Activated gamma-delta T cell (primary cell): ENCODE results near the gene TSPO2.

ENCODE experiments used
- DNase-seq: peaks from one replicate; lab custom pipeline; 2025; lab: John Stamatoyannopoulos, UW

TSPO2 gene

DNA sequence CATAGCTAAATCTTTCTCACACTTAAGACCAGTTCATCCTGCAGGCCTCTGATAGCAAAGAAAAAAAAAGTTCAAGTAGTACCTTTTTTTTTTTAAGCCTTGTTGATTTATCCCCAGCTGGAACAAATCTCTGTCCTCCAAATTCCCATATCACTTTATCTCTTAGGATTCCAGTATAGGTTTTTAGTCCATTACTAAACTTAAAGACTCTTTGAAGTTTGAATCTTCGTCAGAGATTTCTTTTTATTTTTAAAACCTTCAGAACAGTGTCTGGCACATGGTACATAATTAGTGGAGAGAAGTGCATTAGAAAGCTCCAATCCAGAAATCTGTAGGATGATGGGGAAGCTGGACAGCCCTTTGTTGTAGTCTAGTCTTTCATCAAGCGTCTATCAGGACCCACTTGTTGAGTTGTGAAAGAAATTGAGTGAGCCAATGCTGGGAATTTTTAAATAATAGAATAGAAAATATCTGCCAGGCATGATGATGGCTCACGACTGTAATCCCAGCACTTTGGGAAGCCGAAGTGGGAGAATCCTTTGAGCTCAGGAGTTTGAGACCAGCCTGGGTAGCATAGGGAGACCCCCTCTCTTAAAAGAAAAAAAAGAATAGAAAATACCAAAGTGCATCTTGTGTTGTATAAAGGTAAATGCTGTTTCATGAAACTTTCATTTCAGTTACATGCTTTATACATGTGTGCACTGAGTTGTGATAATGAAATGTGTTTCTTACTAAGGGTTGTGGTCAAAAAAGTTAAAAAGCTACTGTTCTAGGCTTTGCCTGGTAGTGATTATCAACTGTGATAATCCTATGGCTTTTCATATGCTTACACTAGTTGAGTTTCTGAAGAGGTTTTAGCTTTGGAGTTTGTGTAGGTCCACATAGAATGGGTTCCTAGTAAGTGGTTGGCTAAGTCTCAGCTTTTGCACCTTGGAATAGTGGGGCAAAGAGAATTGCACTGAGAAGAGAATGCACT, 33.7 kb downstream of the TSPO2 start:
- no peak for DNase-seq

DNA sequence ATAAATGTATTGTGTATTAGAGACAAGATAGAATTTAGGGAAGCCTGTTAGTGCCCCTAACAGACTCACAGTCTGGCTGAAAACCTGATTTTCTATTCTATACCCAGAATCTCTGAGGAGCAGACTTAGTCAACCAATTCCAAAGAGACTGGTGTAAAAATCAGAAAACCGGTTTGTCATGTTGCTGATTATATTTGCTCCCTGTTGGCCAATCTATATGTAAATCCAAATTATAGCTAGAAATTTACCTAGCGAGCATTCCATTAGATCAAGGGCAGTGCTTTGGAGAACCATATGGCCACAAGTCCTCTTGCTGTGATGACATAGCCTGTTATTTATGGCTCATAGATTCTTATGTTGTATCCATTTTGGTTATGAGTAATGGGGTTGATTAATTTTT, 35.3 kb downstream of the TSPO2 start:
- no peak for DNase-seq

- no peak for DNase-seq
Measured at GRCh38 chr6:41078101-41078500, 35.8 kb downstream of the TSPO2 start.

GRCh38 chr6:41079080-41079479, 36.8 kb downstream of the TSPO2 start:
- DNase-seq, result no peak

DNA sequence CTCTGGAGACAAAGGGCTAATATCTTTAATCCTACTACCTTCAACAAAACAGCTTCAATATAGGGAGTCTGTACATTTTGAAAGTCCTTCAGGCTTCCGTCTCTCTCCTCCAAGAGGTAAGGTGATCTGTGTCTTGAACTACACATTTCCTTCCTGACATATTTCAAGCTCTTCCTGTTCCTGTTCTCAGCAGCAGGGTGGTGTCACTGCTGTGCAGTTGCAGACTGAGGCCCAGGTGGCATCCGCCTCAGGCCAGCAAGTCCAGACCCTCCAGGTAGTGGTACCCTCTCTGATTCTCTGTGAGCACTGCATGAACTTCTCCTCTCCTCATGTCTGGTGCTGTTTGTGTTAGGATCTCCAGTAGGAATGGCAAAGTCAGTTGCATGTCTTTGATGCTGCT, 38.4 kb downstream of the TSPO2 start:
- no peak for DNase-seq

GRCh38 chr6:41083072-41083471, 40.8 kb downstream of the TSPO2 start:
- no peak for DNase-seq

GRCh38 chr6:41085182-41085581, 42.9 kb downstream of the TSPO2 start:
- no peak for DNase-seq

DNA sequence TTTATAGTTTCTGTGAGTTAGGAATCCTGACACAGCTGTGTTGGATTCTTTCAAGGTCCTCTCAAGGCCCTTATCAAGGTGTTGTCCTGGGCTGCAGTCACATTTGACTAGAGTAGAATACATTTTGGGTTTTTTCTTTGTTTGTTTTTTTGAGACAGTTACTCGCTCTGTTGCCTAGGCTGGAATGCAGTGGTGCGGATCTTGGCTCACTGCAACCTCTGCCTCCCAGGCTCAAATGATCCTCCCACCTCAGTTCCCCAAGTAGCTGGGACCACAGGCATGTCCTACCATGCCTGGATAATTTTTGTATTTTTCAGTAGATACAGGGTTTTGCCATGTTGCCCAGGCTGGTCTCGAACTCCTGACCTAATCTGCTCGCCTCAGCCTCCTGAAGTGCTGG, 46.2 kb downstream of the TSPO2 start:
- no peak for DNase-seq

DNA sequence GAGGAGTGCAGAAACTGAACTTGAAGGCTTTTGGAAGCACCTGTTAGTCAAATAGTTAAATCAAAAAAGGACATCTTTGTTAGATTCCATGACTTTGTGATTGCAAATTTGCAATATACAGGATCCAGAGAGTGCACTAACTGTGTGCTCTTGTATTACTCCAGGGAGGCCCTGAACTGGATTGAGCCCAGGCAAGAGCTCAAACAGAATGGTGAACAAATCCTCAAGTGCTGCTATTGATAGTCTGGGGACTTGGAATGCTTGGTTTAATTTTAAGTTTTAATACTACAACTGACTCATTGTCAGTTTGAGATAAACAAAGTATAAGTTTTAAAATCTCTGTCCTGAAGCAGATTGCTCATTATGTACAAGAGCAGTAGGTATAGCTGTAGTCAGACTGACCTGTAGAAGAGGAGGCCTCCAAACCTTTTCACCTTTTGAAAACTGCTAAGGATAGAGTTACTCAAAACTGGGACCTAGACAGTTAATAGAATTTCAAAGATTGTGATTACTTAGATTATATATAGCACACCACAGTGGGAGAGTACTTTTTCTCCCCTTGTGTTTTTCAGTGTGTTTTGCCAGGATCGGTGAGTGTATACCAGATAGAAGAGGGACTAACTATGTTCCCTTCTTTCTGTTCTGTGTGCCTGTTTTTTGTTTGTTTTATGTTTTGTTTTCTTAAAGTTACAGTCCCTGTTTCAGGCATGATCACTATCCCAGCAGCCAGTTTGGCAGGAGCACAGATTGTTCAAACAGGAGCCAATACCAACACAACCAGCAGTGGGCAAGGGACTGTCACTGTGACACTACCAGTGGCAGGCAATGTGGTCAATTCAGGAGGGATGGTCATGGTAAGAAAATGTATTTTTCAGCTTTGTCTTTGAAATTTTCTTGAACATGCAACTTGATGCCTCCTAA, 48.8 kb downstream of the TSPO2 start:
- DNase-seq, result no peak

GRCh38 chr6:41092421-41093140, 50.3 kb downstream of the TSPO2 start:
- DNase-seq, result no peak

GRCh38 chr6:41093729-41094128, 51.5 kb downstream of the TSPO2 start:
- DNase-seq, result no peak
